HG03280 (cell line): ENCODE results near the gene BLZF1.
A peak's percentile ranks its signal among the peaks of the same experiment; 100 is the strongest.
"Not testable (repeated sequence)": the region's sequence is repeated elsewhere in the genome, so short reads cannot be mapped to it uniquely, and the experiment has no call there.

Source experiments
- ATAC-seq: cut with Tn5 transposase; IDR thresholded peaks from one replicate; pipeline ENCODE4 v1.9.1; 2021; ENCODE audit warnings: mild to moderate bottlenecking, moderate library complexity; ENCODE audit not compliant: unreplicated experiment

BLZF1 gene

DNA sequence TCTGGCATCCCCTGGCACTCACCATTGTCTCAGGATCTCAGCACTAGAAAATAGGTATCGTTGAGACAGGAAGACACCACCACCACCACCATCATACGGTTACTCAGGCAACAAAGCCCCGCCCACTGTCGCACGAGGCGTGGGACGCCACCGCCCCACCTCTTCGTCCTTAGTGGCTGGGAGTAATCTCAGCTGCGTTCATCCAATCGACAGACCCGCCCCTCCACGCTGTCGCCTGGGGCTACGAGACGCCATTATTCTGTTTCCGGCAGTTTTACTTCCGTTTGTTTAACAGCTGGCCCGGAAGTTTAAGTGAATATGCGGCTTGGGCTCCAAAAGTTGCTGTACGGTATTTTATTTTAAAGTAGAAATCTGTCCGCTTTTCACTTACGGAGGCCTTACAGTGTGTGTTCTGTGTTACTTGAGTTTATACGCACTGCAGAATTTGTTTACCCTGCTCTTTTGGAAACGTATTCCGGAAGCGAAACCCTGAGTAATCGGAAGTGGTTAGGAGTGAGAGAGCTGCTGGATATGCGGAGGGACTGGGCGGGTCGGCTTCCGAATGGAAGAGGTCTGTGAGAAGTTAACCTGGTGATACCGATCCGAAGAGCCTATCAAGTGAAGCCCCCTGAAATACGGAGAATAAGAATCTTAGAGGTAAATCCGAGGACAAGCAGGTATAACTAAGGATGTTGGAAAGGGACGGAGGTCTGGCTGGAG lies at the start of gene BLZF1, which contains the start of gene NME7:
Gene BLZF1, plus strand, starts transcription at position 510 of the 720 bp plus-strand sequence. CDS start 1,328 bp downstream, outside the sequence.
Gene NME7, minus strand, starts transcription at position 112 of the 720 bp plus-strand sequence. Its CDS starts 87 bp downstream, at position 25.
- ATAC-seq = peak; percentile 96

GRCh38 chr1:169318536-169319244 lies 49.3 kb upstream of the BLZF1 start:
- ATAC-seq = no peak

- ATAC-seq = no peak
These were observed 46.5 kb upstream of the BLZF1 start for GRCh38 chr1:169321539-169321938.

DNA sequence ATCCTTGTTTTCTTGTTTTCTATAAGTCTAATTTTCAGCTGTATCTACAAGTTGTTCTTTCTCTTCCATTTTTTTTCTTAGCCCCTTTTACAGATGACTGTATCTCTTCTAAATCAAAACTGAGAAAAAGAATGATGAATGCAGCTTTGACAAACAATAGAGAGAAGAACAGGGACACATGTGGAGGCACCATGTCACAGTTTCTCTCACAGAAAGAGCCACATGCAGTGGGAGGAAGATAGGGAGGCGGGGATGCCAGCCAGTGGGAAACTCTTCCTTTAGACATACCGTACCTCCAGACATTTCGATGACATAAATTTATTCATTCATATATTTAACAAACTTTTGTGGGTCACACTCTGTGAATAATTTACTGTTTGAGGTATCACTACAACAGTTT lies 45.9 kb upstream of the BLZF1 start:
- no peak for ATAC-seq

- no peak for ATAC-seq
These were observed 42.9 kb upstream of the BLZF1 start for GRCh38 chr1:169325117-169325516.

- ATAC-seq = peak; percentile 19
These were observed 41.6 kb upstream of the BLZF1 start for GRCh38 chr1:169326261-169326955.

GRCh38 chr1:169326956-169327268 lies 41.1 kb upstream of the BLZF1 start:
- ATAC-seq = peak; percentile 70

GRCh38 chr1:169327875-169328274 lies 40.1 kb upstream of the BLZF1 start:
- no peak for ATAC-seq

DNA sequence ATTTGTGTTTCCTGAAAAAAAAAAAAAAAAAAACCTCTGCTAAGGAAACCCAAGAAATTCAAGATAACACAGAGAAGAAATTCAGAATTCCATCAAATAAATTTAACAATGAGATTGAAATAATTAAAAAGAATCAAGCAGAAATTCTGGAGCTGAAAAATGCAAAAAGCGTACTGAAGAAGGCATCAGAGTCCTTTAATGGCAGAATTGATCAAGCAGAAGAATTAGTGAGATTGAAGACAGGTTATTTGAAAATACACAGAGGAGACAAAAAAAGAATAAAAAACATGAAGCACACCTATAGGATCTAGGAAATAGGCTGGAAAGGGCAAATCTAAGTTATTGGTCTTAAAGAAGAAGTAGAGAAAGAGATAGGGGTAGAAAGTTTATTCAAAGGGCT lies 38.6 kb upstream of the BLZF1 start:
- ATAC-seq = no peak

DNA sequence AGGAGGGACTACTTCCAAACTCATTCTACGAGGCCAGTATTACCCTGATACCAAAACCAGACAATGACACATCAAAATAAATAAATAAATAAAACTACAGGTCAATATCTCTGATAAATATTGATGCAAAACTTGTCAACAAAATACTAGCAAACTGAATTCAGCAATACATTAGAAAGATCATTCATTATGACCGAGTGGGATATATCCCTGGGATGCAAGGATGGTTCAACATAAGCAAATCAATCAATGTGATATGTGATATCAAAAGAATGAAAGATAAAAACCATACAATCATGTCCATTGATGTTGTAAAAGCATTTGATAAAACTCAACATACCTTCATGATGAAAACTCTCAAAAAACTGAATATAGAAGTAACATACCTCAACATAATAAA lies 37.1 kb upstream of the BLZF1 start:
- ATAC-seq = no peak

DNA sequence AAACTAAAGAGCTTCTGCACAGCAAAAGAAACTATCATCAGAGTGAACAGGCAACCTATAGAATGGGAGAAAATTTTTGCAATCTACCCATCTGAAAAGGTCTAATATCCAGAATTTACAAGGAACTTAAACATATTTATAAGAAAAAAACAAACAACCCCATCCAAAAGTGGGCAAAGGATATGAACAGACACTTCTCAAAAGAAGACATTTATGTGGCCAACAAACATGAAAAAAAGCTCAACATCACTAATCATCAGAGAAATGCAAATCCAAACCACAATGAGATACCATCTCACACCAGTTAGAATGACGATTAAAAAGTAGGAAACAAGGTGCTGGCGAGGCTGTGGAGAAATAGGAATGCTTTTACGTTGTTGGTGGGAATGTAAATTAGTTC lies 33.3 kb upstream of the BLZF1 start:
- not testable (repeated sequence) for ATAC-seq

DNA sequence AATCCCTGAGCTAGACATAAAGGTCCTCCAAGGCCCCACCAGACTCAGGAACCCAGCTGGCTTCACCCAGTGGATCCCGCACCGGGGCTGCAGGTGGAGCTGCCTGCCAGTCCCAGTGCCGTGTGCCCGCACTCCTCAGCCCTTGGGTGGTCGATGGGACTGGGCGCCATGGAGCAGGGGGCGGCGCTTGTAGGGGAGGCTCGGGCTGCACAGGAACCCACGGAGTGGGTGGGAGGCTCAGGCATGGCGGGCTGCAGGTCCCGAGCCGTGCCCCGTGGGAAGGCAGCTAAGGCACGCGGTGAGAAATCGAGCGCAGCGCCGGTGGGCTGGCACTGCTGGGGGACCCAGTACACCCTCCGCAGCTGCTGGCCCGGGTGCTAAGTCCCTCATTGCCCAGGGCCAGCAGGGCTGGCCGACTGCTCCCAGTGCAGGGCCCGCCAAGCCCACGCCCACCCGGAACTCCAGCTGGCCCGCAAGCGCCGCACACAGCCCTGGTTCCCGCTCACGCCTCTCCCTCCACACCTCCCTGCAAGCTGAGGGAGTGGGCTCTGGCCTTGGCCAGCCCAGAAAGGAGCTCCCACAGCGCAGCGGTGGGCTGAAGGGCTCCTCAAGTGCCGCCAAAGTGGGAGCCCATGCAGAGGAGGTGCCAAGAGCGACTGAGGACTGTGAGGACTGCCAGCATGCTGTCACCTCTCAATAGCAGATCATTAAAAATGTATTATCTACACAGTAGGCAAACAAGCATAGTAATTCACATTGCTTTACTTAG lies 30.9 kb upstream of the BLZF1 start:
- ATAC-seq = not testable (repeated sequence)

DNA sequence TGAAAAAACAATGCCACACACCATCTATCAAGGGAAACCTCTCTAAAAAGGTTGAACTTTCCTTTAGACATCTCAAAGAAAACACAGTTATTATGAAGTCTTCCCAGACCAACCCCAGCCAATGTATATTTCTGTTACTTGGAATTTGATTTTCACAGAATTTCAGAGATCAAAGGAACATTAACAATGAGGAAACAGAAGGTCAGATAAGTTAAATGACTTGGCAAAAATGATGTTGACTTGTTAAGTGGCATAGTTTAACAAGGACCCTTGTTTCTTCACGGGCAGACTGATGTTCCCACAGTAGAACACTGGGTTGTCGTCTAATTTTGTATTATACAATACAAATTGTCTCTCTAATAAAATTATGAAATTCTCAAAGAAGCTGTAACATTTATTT lies 29.4 kb upstream of the BLZF1 start:
- no peak for ATAC-seq

GRCh38 chr1:169339773-169340172 lies 28.2 kb upstream of the BLZF1 start:
- ATAC-seq = no peak

- no peak for ATAC-seq
These were observed 27.1 kb upstream of the BLZF1 start for GRCh38 chr1:169340882-169341281.

DNA sequence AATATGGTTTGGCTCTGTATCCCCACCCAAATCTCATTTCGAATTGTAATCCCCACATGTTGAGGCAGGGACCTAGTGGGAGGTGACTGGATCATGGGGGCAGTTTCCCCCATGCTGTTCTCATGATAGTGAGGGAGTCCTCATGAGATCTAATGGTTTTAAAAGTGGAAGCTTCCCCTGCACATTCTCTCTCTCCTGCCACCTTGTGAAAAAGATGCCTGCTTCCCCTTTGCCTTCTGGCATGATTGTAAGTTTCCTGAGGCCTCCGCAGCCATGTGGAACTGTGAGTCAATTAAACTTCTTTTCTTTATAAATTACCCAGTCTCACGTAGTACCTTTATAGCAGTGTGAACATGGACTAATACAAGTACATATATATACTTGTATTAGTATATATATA lies 25.9 kb upstream of the BLZF1 start:
- ATAC-seq = not testable (repeated sequence)

- no peak for ATAC-seq
These were observed 22.5 kb upstream of the BLZF1 start for GRCh38 chr1:169345511-169345910.

- ATAC-seq = no peak
These were observed 21.9 kb upstream of the BLZF1 start for GRCh38 chr1:169346036-169346589.

- ATAC-seq = no peak
These were observed 20.2 kb upstream of the BLZF1 start for GRCh38 chr1:169347688-169348382.

DNA sequence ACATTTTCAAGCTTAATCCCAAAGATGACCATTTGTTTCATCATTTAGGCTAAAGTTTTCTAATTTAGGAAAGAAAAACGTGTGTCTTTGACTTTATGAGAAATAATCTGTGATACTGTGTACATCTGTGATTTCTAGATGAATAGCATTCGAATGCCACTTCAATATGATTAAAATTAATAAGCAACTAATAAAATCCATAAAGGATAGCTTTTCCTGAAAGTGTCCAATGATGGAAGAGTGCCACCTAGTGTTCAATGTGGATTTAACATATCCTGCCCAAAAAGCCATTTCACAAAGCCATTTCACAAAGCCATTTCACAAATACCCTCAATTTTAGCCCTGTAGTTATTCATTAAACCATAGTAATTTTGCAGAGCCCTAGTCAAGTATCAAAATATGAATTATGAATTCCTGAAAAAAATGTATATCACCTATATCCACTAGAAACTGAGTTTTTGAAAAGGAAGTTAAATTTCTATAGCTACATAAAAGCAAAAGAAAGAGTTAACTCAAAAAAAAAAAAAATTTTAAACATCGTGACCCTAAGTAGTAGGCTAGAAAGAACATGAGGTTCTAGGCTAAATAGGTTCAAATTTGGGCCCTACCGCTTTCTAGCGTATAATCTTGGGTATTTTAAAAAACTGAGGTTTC lies 19.5 kb upstream of the BLZF1 start:
- no peak for ATAC-seq
